ENCODE measurements around the gene SARDH. TPM values are rescaled to one million over a fixed set of nuclear protein-coding genes. Genes with fewer than 3 reads are reported as not detected.
A peak's percentile ranks its signal among the peaks of the same experiment; 100 is the strongest.

Gene SARDH
- total RNA-seq, 1 experiment from 2014 or later: 5.3 TPM

GRCh38 chr9:133633681-133634080 lies 104.5 kb downstream of the SARDH start:
- H3K9ac ChIP-seq (ENCODE audit: extremely low read depth, insufficient read length, low read length): no peak overlapping the region
- H3K14ac ChIP-seq (ENCODE audit: insufficient read depth, low read length): peak overlapping the region; percentile 54; the same call in 1 of the 2 replicates
- no CpG with 5 or more reads among the region's 8 CpGs for WGBS (ENCODE audit: extremely low coverage, insufficient read length, low lambda C conversion rate)
- no peak overlapping the region for H2BK120ac ChIP-seq (ENCODE audit: low read depth, low read length, poor library complexity, severe bottlenecking)
- H3K36me3 Mint-ChIP-seq (ENCODE audit: insufficient read depth in 1 of 3, low read depth in 3 of 3): no peaks in the 10 kb centered on the region
- H2AK5ac ChIP-seq (ENCODE audit: insufficient read length, low read length): no peak overlapping the region
- H4K91ac ChIP-seq (ENCODE audit: insufficient read length, low read depth, low read length): no peak overlapping the region
- no peaks in the 10 kb centered on the region for H3K9me3 Mint-ChIP-seq
- H3K79me2 ChIP-seq (ENCODE audit: insufficient read depth, low read length): no peaks in the 10 kb centered on the region
- no peak overlapping the region for H3K23ac ChIP-seq (ENCODE audit: insufficient read length, low read depth, low read length)
- H3K56ac ChIP-seq (ENCODE audit: insufficient read length, low read depth, low read length): no peak overlapping the region
- H3K4me1 ChIP-seq (ENCODE audit: insufficient read depth, low read length): peaks cover 9% of the 10 kb centered on the region
- no peak overlapping the region; a peak in 1 of 7 replicates for H3K27ac Mint-ChIP-seq
- no peak overlapping the region for H3K4ac ChIP-seq (ENCODE audit: low read depth, low read length)
- H3K79me1 ChIP-seq (ENCODE audit: insufficient read depth, low read depth, low read length, poor library complexity, severe bottlenecking): no peaks in the 10 kb centered on the region
- TF ChIP-seq CTCF (conservative IDR thresholded peaks at IDR 0.05): no peak
- peaks cover 2% of the 10 kb centered on the region for H3K27me3 Mint-ChIP-seq (ENCODE audit: low read depth)
- H2BK20ac ChIP-seq (ENCODE audit: low read depth, low read length, poor library complexity, severe bottlenecking): no peak overlapping the region
- H4K20me1 ChIP-seq (ENCODE audit: control insufficient read depth, insufficient read depth, insufficient read length): no peaks in the 10 kb centered on the region
- H2BK12ac ChIP-seq (ENCODE audit: insufficient read length, low read depth, low read length): no peak overlapping the region
- no peak overlapping the region for H2BK5ac ChIP-seq (ENCODE audit: insufficient read length, low read length)
- H3K4me3 Mint-ChIP-seq: peak overlapping the region in 1 of 2 experiments; percentile 56; a peak in 2 of 5 replicates
- no peak overlapping the region for H3K27ac ChIP-seq (ENCODE audit: insufficient read length, low read depth, low read length)
- H4K5ac ChIP-seq (ENCODE audit: insufficient read length, low read depth, low read length): no peak overlapping the region
- H3T11ph ChIP-seq (ENCODE audit: low read length): no peak overlapping the region
- no peaks in the 10 kb centered on the region for H3K23me2 ChIP-seq (ENCODE audit: insufficient read length, low read depth, low read length, poor library complexity, severe bottlenecking)
- H3K4me1 Mint-ChIP-seq: peaks cover 26 to 39% of the 10 kb centered on the region in 2 experiments
- no peak for DNase-seq
- H2AFZ ChIP-seq (ENCODE audit: low read length): no peak overlapping the region
- H4K8ac ChIP-seq (replicated peaks; ENCODE audit: insufficient read length, low read depth, low read length): no peak overlapping the region
- H3K18ac ChIP-seq (ENCODE audit: insufficient read length, low read depth, low read length): no peak overlapping the region
- no peaks in the 10 kb centered on the region for H3K27me3 ChIP-seq (ENCODE audit: insufficient read depth, low read length)
- H3K9me3 ChIP-seq (ENCODE audit: control insufficient read depth, low read depth, low read length): no peaks in the 10 kb centered on the region
- no peak overlapping the region for H2BK15ac ChIP-seq (ENCODE audit: low read depth, low read length)
- no peak overlapping the region for H3K4me2 ChIP-seq (ENCODE audit: insufficient read depth, insufficient read length, low read length)

Data from H9 (cell line).